ENCODE results near the gene LTB4R2. TPM values are rescaled to one million over a fixed set of nuclear protein-coding genes. Genes with fewer than 3 reads are reported as not detected.

Gene LTB4R2
- total RNA-seq, 4 donors from 2014 or later, result 131 to 184 (median 156) TPM

- Histone ChIP-seq H3K27me3 (peaks cover 9% of the 10 kb centered on the region), H3K4me3 (peak within 1 kb of the TSS; percentile 46), H3K9me3 (no peaks in the 10 kb centered on the region), H3K36me3 (peaks cover 20% of the 10 kb centered on the region), H3K4me1 (peaks cover 66% of the 10 kb centered on the region), H3K27ac (peak within 1 kb of the TSS; percentile 77)
- DNase-seq (ENCODE audit: low spot score in 2 of 2), result peak in 1 of 2 donors; percentile 64
- TF ChIP-seq, protein P1, sequence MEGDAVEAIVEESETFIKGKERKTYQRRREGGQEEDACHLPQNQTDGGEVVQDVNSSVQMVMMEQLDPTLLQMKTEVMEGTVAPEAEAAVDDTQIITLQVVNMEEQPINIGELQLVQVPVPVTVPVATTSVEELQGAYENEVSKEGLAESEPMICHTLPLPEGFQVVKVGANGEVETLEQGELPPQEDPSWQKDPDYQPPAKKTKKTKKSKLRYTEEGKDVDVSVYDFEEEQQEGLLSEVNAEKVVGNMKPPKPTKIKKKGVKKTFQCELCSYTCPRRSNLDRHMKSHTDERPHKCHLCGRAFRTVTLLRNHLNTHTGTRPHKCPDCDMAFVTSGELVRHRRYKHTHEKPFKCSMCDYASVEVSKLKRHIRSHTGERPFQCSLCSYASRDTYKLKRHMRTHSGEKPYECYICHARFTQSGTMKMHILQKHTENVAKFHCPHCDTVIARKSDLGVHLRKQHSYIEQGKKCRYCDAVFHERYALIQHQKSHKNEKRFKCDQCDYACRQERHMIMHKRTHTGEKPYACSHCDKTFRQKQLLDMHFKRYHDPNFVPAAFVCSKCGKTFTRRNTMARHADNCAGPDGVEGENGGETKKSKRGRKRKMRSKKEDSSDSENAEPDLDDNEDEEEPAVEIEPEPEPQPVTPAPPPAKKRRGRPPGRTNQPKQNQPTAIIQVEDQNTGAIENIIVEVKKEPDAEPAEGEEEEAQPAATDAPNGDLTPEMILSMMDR (IDR thresholded peaks at IDR 0.05), result peak in 1 of 2 donors; percentile 1
- no peak for TF ChIP-seq EP300 (IDR thresholded peaks at IDR 0.05)
- WGBS, result 13% methylated on average over 14 of the region's 65 CpGs
These were observed 24.7 kb downstream of the LTB4R2 start, which contains the start of gene ADCY4 for GRCh38 chr14:24334431-24335291. ADCY4 (minus strand) TSS chr14:24335071; CDS start chr14:24334652, 419 bp downstream.

- Histone ChIP-seq H3K27ac (peak overlapping the region; percentile 77), H3K27me3 (peaks cover 9% of the 10 kb centered on the region), H3K4me1 (peaks cover 71% of the 10 kb centered on the region), H3K4me3 (peak overlapping the region; percentile 46), H3K9me3 (no peaks in the 10 kb centered on the region), H3K36me3 (peaks cover 20% of the 10 kb centered on the region)
- TF ChIP-seq EP300 (IDR thresholded peaks at IDR 0.05) (no peak), POLR2A (IDR thresholded peaks at IDR 0.05) (no peak), POLR2AphosphoS5 (IDR thresholded peaks at IDR 0.05) (no peak)
- TF ChIP-seq, protein P1 (IDR thresholded peaks at IDR 0.05), result no peak
- peak in 1 of 2 donors; percentile 69 for DNase-seq (ENCODE audit: low spot score in 2 of 2)
- 70% methylated on average over 8 of the region's 12 CpGs for WGBS
These were observed 25.7 kb downstream of the LTB4R2 start for GRCh38 chr14:24335461-24336171.

DNA sequence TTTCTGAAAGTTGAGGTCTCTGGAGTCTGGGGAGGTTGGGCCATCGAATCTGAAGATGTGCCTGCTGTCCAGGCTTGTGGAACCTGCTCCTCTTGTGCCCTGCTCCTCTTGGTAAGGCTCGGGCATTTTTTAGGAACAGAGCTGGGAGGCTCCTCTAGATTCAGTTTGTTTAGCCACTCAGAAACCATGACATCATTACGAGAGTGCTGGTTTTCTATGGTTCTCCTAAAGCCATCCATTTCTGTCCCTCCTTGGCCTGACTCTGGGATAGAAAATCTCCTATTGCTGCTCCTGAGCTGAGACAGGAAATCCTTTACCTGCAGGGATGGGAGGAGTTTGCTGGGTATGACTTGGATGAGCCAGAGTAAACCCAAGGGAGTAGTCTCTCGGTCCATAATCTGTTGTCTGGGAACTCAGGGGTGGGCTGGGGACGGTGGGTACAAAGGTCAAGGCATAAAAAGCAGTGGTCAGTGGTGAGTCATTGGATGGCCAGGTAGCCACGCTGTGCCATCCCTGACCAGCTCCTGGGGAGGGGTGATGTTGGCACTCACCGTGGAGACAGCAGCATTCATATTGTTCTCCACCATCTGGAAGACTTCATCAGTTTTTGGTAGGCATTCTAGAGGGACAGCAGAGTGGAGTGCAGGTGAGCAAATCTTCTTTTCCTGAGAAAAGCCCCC lies 27.3 kb downstream of the LTB4R2 start:
- no peak overlapping the region for H3K4me3 ChIP-seq
- TF ChIP-seq POLR2A (IDR thresholded peaks at IDR 0.05) (no peak), EP300 (IDR thresholded peaks at IDR 0.05) (no peak), POLR2AphosphoS5 (IDR thresholded peaks at IDR 0.05) (no peak)
- TF ChIP-seq, protein P1 (IDR thresholded peaks at IDR 0.05), result no peak
- H3K4me1 ChIP-seq, result peaks cover 63% of the 10 kb centered on the region
- H3K9me3 ChIP-seq, result no peaks in the 10 kb centered on the region
- H3K36me3 ChIP-seq, result peaks cover 20% of the 10 kb centered on the region
- 84% methylated on average over 6 of the region's 7 CpGs for WGBS
- peak in 1 of 2 donors; percentile 38 for DNase-seq (ENCODE audit: low spot score in 2 of 2)
- peaks cover 9% of the 10 kb centered on the region for H3K27me3 ChIP-seq
- H3K27ac ChIP-seq, result no peak overlapping the region

DNA sequence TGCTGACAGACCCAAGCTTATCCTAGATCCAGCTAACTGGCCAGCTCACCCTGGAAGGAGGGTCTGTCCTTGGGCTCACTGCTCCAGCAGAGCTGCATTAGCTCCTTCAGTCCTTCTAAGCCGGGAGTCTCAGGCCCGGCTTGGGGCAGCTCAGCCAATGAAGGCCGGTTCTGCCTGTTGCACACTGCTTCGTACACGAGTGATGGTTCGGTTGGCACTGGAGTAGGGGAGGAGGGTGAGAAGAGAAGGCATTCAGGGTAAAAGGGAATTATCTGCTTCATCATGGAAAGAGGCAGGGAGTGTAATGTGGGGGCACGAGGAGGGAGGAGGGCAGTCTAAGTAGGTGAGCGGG lies 27.9 kb downstream of the LTB4R2 start:
- Histone ChIP-seq H3K4me3 (no peak overlapping the region), H3K27ac (no peak overlapping the region), H3K4me1 (peaks cover 58% of the 10 kb centered on the region), H3K27me3 (peaks cover 9% of the 10 kb centered on the region), H3K9me3 (no peaks in the 10 kb centered on the region), H3K36me3 (peaks cover 20% of the 10 kb centered on the region)
- DNase-seq (ENCODE audit: low spot score in 2 of 2), result peak in 1 of 2 donors; percentile 39
- TF ChIP-seq POLR2AphosphoS5 (IDR thresholded peaks at IDR 0.05) (no peak), POLR2A (IDR thresholded peaks at IDR 0.05) (no peak)
- 83% methylated on average over 8 of the region's 8 CpGs for WGBS

DNA sequence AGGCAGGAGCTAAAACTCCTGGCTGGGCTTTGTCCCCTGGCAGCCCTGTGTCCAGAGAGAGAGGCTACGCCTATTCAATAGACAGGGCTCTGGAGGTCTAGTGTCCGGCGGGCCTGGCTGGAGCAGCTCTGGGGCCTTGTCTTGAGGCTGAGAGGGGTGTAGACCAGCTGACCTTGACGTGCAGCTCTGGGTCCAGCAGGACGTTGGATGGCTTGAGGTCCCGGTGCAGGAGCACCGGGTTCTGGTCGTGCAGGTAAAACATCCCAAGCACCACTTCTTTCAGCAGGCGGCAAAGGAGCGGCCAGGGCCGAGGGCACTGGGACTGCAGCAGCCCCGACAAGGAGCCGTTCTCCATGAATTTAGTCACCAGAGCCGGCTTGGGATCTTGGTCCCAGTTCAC lies 28.9 kb downstream of the LTB4R2 start:
- H3K27ac ChIP-seq, result no peak overlapping the region
- H3K36me3 ChIP-seq, result peaks cover 20% of the 10 kb centered on the region
- DNase-seq (ENCODE audit: low spot score in 2 of 2), result peak in 1 of 2 donors; percentile 60
- TF ChIP-seq, protein P1 (IDR thresholded peaks at IDR 0.05), result no peak
- TF ChIP-seq EP300 (IDR thresholded peaks at IDR 0.05), result no peak
- TF ChIP-seq POLR2A (IDR thresholded peaks at IDR 0.05), result no peak
- TF ChIP-seq POLR2AphosphoS5 (IDR thresholded peaks at IDR 0.05), result no peak
- no peaks in the 10 kb centered on the region for H3K9me3 ChIP-seq
- H3K4me3 ChIP-seq, result peak overlapping the region; percentile 71
- peaks cover 47% of the 10 kb centered on the region for H3K4me1 ChIP-seq
- WGBS, result 80% methylated on average over 3 of the region's 14 CpGs
- H3K27me3 ChIP-seq, result peaks cover 9% of the 10 kb centered on the region

All from suprapubic skin (tissue), 4 donors.